RWPE1 (cell line): ENCODE measurements around the gene MYRIP.
"Not testable (repeated sequence)": the region's sequence is repeated elsewhere in the genome, so short reads cannot be mapped to it uniquely, and the experiment has no call there.

Source experiments
- CTCF ChIA-PET: fragments of 350-600 bp; sonication (Branson Sonifier 250); formaldehyde crosslinking; extraction: SDS; loops from one replicate; lab custom pipeline; 2021; lab: Yijun Ruan, JAX
- POLR2A ChIA-PET: fragments of 400-600 bp; formaldehyde crosslinking; extraction: SDS; loops from one replicate; lab custom pipeline; 2020; ENCODE audit warnings: antibody characterized with exemption; ENCODE audit not compliant: low non-redundant PET; lab: Yijun Ruan, JAX
- DNase-seq: peaks from one replicate; pipeline ENCODE4 v3.0.0; 2012; ENCODE audit warnings: low spot score
- H3K27ac ChIP-seq: fragments of 450-650 bp; 2 replicates; pipeline ENCODE4 v1.5.1; 2017
- TF ChIP-seq, protein P1 (sequence below): fragments of 450-650 bp; conservative IDR thresholded peaks from 2 replicates; pipeline ENCODE4 v1.5.1; 2017; ENCODE audit warnings: low read depth, mild to moderate bottlenecking

MYRIP gene

DNA sequence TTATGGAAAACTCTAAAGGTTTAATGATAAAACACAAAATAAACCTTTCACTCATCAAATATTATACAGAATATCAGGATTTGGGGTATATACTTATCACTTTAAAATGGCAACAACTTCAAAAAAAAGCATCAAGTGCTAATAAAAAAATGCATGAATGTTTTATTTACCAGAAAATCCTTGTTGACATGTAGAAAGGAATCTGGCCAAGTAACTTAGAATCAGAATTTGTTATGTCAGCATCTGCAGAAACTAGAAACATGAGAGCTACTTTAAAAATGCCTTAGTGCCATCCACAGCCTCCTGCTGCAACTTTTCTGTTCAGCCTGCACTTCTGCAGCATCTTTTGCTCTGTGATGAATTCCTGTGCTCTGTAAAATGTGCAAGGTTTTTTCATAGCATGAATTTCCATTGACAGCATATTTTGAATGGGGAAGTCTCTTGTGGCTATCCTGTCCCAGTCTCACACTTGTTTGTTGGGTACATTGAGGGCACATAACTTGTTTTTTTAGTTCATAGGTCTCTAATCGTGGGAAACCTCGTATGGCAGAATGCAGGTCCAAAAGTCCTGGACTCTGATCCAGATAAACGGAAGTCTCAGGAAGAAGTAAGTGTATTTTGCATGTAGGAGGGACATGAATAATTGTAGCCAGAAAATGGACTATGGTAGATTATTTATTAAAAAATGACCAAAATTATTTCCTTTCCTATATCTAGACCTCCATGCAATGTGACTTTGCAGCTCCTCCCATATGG is 21.1 kb upstream of the MYRIP start:
- H3K27ac ChIP-seq: no peak overlapping the region
- no peak for DNase-seq
- TF ChIP-seq, protein P1, sequence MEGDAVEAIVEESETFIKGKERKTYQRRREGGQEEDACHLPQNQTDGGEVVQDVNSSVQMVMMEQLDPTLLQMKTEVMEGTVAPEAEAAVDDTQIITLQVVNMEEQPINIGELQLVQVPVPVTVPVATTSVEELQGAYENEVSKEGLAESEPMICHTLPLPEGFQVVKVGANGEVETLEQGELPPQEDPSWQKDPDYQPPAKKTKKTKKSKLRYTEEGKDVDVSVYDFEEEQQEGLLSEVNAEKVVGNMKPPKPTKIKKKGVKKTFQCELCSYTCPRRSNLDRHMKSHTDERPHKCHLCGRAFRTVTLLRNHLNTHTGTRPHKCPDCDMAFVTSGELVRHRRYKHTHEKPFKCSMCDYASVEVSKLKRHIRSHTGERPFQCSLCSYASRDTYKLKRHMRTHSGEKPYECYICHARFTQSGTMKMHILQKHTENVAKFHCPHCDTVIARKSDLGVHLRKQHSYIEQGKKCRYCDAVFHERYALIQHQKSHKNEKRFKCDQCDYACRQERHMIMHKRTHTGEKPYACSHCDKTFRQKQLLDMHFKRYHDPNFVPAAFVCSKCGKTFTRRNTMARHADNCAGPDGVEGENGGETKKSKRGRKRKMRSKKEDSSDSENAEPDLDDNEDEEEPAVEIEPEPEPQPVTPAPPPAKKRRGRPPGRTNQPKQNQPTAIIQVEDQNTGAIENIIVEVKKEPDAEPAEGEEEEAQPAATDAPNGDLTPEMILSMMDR: no peak
- ChIA-PET CTCF (no interaction called here), POLR2A (no interaction called here)

DNA sequence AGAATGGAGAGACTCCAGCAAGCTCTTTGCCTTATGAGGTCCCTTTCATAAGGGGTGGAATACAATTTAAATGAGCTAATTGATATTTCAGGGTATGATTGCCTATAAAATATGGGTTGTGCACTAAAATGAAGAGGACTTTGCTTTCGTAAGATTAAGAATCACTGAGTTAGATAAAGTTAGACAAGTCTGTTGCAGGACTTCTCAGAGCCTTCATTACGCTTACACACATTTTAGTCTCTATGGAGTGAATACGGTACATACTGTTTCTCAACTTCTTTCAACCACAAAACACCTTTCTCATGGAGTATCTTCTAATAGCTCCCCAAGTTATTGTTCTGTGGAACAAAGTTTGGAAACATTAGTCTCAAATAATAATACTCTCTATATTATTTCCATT is 17.8 kb upstream of the MYRIP start:
- DNase-seq: no peak
- CTCF ChIA-PET: no interaction called here
- POLR2A ChIA-PET: no interaction called here
- TF ChIP-seq, protein P1: no peak
- no peak overlapping the region for H3K27ac ChIP-seq

DNA sequence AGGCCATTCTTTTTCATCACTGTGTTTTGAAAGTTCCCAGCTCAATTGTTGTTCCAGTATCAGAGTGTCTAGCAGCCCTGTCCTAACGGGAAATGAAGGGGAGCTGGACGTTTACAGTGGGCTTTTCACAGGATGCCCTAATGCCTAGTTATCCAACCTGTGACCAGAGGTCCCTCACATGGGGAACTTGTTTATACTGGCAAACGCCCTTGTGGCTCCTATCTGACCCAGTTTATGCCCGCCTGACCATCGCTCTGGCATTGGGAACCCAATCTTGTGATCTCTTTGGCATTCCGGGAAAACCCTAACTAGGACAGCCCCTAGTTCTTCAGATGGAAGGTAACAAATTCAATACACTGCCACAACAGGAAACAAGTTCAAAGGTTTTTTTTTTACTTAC is 14.5 kb upstream of the MYRIP start:
- CTCF ChIA-PET: no interaction called here
- POLR2A ChIA-PET: no interaction called here
- TF ChIP-seq, protein P1: no peak
- no peak for DNase-seq
- no peak overlapping the region for H3K27ac ChIP-seq

DNA sequence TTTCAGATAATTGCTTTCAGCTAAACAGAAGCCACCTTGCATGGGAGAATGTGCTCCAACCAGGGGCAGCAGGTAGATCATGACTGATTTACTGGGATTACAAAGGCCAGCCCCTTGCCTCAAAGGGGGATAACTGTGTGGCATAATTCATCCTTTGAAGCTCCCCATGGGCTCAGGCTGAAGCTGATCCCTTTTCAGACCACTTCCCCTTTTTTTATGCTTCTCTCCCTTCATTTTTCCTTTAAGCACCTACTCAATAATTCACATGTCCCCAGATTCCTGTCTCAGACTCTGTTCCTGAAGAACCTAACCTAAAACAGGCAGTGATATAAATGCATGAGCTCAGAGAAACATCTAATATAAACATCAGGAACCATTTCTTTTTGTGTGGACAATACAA is 8.2 kb upstream of the MYRIP start:
- TF ChIP-seq, protein P1: no peak
- ChIA-PET POLR2A (no interaction called here), CTCF (no interaction called here)
- no peak for DNase-seq
- no peak overlapping the region for H3K27ac ChIP-seq

DNA sequence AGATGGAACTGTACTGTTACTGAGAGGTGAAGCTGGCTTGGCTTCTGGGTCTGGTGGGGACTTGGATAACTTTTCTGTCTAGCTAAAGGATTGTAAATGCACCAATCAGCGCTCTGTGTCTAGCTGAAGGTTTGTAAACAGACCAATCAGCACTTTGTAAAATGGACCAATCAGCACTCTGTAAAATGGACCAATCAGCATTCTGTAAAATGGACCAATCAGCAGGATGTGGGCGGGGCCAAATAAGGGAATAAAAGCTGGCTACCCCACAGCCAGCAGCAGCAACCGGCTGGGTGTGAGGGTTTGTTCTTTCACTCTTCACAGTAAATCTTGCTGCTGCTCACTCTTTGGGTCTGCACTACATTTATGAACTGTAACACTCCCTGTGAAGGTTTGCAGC is 6.9 kb upstream of the MYRIP start:
- H3K27ac ChIP-seq, POLR2A ChIA-PET, DNase-seq, CTCF ChIA-PET: not testable (repeated sequence)

DNA sequence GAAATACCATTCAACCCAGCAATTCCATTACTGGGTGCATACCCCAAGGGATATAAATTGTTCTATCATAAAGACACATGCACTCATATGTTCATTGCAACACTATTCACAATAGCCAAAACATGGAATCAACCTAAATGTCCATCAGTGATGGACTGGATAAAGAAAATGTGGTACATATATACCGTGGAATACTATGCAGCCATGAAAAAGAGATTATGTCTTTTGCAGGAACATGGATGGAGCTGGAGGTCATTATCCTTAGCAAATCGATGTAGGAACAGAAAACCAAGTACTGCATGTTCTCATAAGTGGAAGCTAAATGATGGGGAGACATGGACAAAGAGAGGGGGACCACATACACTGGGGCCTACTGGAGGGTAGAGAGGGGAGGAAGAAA is 5.5 kb upstream of the MYRIP start:
- CTCF ChIA-PET: no interaction called here

DNA sequence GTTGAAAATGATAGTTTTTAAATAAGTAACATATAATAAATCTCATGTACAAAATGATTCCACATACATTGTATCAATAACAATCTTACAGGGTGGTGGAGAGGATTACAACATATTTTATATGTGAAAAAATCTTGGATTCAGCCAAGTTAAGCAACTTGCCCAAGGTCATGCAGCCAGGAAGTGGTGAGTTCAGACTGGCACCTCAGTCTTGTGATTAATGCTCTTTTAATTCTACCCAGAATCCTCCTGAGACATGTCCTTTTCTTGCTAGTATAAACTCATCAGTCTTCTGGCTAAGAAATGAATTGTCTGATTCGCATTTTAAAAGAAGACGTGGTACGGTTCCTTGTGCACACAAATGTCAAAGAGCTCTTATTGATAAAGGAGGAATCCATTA is 4.5 kb upstream of the MYRIP start:
- ChIA-PET POLR2A (no interaction called here), CTCF (no interaction called here)
- TF ChIP-seq, protein P1: no peak
- H3K27ac ChIP-seq: no peak overlapping the region
- no peak for DNase-seq

More for the DNA sequence above, 5.5 kb upstream of the MYRIP start:
- no peak overlapping the region for H3K27ac ChIP-seq
- no peak for DNase-seq
- TF ChIP-seq, protein P1: no peak
- POLR2A ChIA-PET: no interaction called here
